Left lobe of liver (tissue), 2 donors: ENCODE data around the gene PRPF6. TPM values are rescaled to one million over a fixed set of nuclear protein-coding genes. Genes with fewer than 3 reads are reported as not detected.

ENCODE experiments used
- ATAC-seq: fragments of 200-7000 bp; cut with Tn5 transposase; one replicate; pipeline ENCODE4 v1.9.1; 2020; ENCODE audit warnings: mild to moderate bottlenecking, moderate library complexity
- DNase-seq: peaks from one replicate; pipeline ENCODE4 v3.0.0-alpha.2; 2020; ENCODE audit warnings: low spot score
- total RNA-seq: library from RNA; stranded (reverse); gene quantifications from one replicate; pipeline ENCODE4 v1.2.1, GENCODE V29; 2021
- donor health status: DM: no; HTN: no; CAD: no; lungs with moderate emphysema.
- donor health status: DM: no; HTN: yes; CAD: no.

Gene PRPF6
- total RNA-seq, 1 donor from 2014 or later: 24.2 TPM

DNA sequence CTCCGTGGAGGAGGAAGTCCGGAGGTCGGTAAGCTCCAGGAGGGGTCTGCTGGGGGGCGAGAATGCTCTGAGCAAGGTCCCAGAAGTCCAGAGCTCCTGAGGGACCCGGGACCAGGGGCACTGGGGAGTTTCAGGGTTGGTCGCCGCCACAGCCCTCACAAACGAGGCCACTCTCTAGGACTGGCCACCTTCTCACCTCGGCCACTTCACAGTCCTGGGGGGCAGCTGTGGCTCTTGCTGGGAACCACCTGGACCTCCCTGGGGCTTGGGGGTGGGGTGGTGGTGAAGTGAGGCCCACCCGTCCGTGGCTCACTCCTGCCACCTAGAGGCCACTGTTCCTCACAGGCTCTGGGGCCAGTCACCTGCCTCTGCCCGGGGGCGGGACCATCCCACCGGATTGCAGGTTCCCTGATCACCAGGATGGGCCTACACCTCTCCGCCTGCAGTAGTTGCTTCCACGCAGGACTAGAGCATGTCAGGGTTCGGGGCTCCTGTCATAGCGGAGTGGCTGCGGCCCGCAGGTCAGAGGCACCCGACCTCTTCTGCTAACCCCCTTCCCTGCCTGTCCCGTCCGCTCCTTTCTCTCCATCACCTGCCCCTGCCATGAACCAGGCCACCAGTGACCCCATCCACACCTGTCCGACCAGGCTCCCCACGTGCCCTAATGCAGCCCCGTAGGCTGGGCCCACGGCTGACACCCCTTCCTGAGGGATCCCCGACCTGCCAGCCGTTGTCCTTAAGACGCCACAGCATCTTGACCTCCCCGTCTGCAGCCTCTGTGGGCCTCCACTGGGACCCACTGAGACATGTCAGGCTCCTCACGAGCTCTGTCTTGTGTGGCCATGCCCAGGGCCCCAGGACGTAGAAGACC lies 76.9 kb downstream of the PRPF6 start:
- ATAC-seq (peak; percentile 71), DNase-seq (peak; percentile 75)

GRCh38 chr20:64058536-64058935 lies 77.6 kb downstream of the PRPF6 start:
- no peak for ATAC-seq
- DNase-seq: no peak

DNA sequence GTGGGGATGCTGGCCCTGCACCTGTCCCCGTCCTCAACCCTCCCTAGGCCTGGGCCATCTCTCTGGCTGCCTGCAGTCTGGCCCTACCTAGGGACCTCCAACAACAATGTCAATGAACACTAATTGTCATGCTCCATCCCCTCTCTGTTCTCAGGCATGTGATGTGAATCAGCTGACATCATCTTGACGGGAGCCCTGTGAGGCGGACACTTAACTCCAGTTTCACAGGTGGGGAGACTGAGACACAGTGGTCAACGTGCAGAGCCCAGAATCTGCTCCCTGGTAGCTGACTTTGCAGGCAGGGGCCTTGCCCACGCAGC lies 81.3 kb downstream of the PRPF6 start:
- ATAC-seq (no peak), DNase-seq (no peak)

GRCh38 chr20:64062596-64063388 lies 81.9 kb downstream of the PRPF6 start, which contains the start of gene TCEA2:
Gene TCEA2, plus strand, starts transcription at chr20:64063198. Its CDS starts 115 bp downstream, at chr20:64063313.
- DNase-seq (peak; percentile 97), ATAC-seq (peak; percentile 62)

DNA sequence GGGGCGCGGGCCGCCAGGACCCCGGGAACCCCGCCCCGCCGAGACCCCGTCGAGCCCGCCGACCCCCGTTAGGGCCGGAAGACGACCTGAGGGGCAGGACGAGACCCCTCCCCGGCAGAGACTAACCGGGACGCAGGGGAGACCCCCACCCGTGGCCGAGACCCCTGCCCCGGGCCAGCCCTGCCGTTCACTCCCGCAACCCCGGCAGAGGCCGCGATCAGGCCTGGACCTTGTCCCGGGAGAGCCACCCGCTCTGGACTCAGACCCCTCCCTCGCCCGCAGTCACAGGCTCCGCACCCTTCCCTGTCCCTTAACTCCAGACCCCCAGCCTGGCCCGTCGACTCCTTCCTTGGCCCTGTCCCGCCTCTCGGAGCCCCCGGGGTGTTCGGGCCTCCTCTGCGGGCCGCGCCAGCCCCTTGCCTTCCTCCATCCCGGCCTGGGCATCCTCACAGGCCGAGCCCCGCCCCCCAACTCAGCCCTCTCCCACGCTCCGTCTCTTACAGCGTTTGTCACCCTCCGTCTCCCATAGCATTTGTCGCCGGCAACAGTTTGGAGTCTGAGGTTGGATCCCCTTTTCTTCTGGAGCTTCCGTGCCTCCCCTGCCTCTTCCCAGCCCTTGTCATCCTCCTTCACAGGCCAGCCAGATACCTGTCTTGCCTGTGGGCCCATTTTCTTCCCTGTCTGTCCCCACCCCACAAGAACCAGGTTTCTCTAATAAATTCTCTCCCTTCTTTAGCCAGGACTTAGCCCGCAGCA lies 82.6 kb downstream of the PRPF6 start:
- DNase-seq: peak; percentile 68

GRCh38 chr20:64064145-64064698 lies 83.3 kb downstream of the PRPF6 start:
- ATAC-seq: peak; percentile 43
- peak; percentile 94 for DNase-seq

More for the DNA sequence above, 82.6 kb downstream of the PRPF6 start:
- ATAC-seq: peak; percentile 1

DNA sequence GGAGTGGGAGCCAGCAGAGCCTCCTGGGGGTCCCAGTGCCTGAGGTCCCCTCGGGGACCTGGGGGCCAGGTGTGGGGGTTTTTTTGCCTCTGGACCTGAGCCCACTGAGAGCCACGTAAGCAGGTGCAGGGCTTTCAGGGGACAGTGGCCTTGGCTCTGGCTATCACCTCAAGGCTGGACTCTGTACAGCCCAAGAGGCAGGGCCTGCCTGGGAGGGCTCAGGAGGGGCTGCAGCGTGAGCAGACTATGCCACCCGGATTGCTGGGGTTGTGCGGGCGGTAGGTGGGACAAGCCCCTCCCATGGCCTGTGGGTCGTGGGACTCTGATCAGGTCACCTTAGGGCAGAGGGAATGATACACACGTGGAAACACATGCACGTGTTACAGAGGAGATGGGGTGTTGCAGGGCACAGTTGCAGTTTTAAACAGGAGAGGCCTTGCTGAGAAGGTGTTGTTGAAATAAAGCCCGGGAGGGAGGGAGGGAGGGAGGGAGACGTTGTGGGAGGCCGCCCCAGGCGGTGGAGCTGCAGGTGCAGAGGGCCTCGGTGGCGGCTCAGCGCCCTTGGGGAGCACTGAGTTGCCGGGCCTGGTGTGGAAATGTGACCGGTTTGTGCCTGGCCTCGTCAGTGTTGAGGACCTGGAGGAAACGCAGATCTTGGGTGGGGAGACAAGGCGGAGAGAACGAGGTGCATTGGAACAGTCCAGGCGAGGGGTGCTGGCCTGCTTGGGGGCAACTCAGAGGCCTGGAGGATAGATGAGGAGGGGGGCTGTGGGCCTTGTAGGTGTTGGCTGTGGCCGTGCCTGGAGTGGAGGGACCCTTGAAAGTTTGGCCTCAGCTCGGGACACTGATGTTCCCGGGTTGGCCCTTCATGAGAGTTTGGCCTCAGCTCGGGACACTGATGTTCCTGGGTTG lies 84.4 kb downstream of the PRPF6 start:
- DNase-seq (peak; percentile 95), ATAC-seq (peak; percentile 57)

- DNase-seq (peak; percentile 90), ATAC-seq (peak; percentile 53)
Observed at GRCh38 chr20:64065974-64066343, 85.0 kb downstream of the PRPF6 start.

DNA sequence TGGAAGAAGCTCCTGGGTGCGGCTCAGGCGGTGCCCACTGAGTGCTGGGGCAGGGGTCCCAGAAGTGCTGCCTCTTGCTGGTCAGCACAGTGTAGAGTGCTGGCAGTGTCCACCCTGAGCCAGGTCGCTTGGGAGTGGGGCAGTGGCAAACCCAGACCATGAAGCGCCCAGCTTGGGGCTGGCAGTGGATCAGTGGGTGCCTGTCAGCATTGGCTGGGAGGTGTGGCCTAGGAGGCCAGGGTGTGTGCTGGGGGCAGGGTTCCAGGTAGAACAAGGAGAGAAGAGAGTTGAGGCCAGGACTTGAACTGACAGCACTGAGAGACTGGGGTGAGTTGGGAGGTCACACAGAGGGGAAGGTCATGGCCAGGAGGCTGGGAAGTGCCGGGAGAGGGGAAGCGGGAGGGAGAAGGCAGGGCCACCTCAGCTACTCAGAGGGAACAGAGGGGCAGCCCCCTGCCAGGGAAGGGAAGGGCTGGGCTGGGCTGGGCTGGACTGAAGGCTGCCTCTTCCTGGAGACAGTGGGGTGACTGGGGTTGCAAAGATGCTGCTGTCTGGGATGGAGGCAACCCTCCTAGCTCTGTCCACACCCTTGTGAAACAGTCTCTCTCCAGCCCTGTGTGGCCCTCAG lies 86.2 kb downstream of the PRPF6 start:
- peak; percentile 75 for DNase-seq

GRCh38 chr20:64067733-64068307 lies 86.9 kb downstream of the PRPF6 start:
- DNase-seq (no peak), ATAC-seq (no peak)

More for the DNA sequence above, 86.2 kb downstream of the PRPF6 start:
- ATAC-seq: peak; percentile 7

DNA sequence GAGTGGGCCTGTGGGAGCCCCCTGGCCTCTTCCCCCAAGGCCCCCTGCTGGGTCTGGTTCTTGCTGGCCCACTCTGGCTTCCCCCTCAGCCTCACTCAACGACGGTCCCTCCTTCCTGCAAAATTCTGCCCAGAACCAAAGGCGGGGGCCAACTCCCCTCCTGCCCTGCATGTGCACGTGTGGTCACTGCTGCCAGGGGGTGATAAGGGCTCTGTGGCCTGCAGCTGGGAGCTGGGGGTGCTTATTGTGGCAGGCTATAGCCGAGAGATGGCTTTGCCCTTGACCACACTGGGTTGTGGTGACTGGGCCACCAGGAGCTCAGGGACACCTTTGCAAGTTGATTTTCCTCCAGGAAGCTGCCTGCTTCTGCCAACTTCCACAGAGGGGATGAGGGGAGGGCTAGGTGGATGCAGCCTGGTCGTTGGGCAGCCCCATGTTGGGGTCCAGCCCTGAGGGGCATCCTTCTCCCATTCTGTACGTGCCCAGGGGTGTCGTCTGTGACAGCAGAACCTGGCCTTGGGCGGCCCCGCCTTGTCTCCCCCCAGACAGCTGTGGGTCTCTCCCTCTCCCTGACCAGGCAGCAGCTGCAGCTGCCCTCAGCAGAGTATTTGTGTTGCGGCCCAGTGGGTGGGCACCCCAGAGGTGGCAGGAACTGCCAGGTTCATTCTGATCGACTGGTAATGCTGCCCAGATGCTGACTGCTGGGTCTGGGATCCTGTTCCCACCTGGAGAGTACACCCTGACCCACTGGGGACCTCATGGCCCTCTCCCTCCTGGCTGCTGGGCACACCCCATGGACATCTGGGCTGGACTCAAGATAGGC lies 87.7 kb downstream of the PRPF6 start:
- ATAC-seq: no peak
- no peak for DNase-seq

- no peak for DNase-seq
- ATAC-seq: no peak
Observed at GRCh38 chr20:64069209-64069613, 88.3 kb downstream of the PRPF6 start.

DNA sequence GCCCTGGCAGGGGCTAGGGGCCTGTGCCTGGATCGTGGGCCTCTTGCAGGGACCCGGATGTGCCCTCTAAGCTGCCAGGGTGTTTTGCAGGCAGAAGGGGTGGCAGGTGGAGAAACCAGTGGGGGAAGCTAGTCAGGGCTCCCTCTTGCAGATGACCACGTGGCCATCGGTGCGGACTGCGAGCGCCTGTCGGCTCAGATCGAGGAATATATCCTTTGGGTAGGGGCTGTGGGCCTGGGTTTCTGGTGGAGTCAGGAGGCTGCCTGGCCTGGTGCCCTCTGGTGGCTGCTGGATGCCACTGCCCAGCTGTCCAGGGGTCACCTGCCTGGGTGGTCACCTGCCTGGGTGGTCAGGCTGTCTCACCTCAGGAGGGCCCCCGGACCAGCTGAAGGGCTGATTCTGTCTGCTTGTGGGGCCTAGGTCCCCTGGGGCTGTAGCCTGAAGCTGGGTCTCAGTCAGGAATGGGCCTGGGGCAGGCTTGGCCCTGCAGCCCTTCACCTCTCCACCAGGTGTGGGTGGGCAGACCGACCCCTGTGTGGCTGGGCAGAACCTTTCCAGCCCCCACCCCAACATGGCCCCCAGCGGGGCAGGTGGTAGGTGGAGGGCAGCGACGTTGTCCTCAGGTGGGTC lies 88.8 kb downstream of the PRPF6 start:
- no peak for DNase-seq
- no peak for ATAC-seq

GRCh38 chr20:64070244-64070993 lies 89.5 kb downstream of the PRPF6 start:
- no peak for ATAC-seq
- DNase-seq: no peak

- no peak for ATAC-seq
- DNase-seq: no peak
Observed at GRCh38 chr20:64071341-64072332, 90.7 kb downstream of the PRPF6 start.
